Thymus (tissue), 11 donors: ENCODE data around the gene PAX7. TPM values are rescaled to one million over a fixed set of nuclear protein-coding genes. Genes with fewer than 3 reads are reported as not detected.
A peak's percentile ranks its signal among the peaks of the same experiment; 100 is the strongest.

Experiments used
- DNase-seq, 9 donors: peaks; one replicate each; pipeline ENCODE4 v3.0.0-alpha.2; 2013; ENCODE audit warnings: low spot score in 9 of 9, low read depth in 6 of 9, missing footprints in 1 of 9
- H3K27ac ChIP-seq, 2 donors: one replicate each; pipeline ENCODE4 v1.5.1; 2013; ENCODE audit warnings: control low read depth in 1 of 2, low read depth in 1 of 2, low read length in 1 of 2, mild to moderate bottlenecking in 1 of 2, moderate library complexity in 1 of 2
- H3K27me3 ChIP-seq, 2 donors: one replicate each; pipeline ENCODE4 v1.5.1; 2013; ENCODE audit warnings: low read length in 1 of 2; ENCODE audit not compliant: control insufficient read depth in 2 of 2, insufficient read depth in 1 of 2
- H3K36me3 ChIP-seq, 2 donors: one replicate each; pipeline ENCODE4 v1.5.1; 2013; ENCODE audit warnings: low read length in 1 of 2, mild to moderate bottlenecking in 1 of 2, moderate library complexity in 1 of 2; ENCODE audit not compliant: control insufficient read depth in 2 of 2, insufficient read depth in 2 of 2
- H3K4me1 ChIP-seq, 2 donors: one replicate each; pipeline ENCODE4 v1.5.1; 2013; ENCODE audit warnings: low read length in 2 of 2; ENCODE audit not compliant: control insufficient read depth in 2 of 2, insufficient read depth in 2 of 2
- H3K4me3 ChIP-seq, 2 donors: one replicate each; pipeline ENCODE4 v1.5.1; 2013; ENCODE audit warnings: low read length in 2 of 2, control low read depth in 1 of 2, mild to moderate bottlenecking in 1 of 2
- H3K9me3 ChIP-seq, 2 donors: one replicate each; pipeline ENCODE4 v1.5.1; 2013; ENCODE audit warnings: low read length in 1 of 2, mild to moderate bottlenecking in 1 of 2; ENCODE audit not compliant: control insufficient read depth in 2 of 2, insufficient read depth in 1 of 2
- WGBS: extraction: QIAGEN DNeasy Blood & Tissue Kit; methylation state at CpG from one replicate; pipeline ENCODE4 v1.1.7; 2013; 5-methylcytosine and 5-hydroxymethylcytosine counted together
- polyA plus RNA-seq: library from polyadenylated mRNA; stranded (reverse); fragments of 200-250 nt; gene quantifications from one replicate; pipeline ENCODE4 v1.2.3, GENCODE V29; 2013
- total RNA-seq: library from RNA; stranded (reverse); fragments of 120-200 nt; gene quantifications from one replicate; pipeline ENCODE4 v1.2.4, GENCODE V29; 2013
- donor health status: healthy.

PAX7 gene
- total and polyA plus RNA-seq, 2 donors: 0.05 to 0.11 TPM

- peak overlapping the region; percentile 12 to 73 for H3K27ac ChIP-seq
These were observed 35.8 kb downstream of the PAX7 start for GRCh38 chr1:18666317-18666920.

DNA sequence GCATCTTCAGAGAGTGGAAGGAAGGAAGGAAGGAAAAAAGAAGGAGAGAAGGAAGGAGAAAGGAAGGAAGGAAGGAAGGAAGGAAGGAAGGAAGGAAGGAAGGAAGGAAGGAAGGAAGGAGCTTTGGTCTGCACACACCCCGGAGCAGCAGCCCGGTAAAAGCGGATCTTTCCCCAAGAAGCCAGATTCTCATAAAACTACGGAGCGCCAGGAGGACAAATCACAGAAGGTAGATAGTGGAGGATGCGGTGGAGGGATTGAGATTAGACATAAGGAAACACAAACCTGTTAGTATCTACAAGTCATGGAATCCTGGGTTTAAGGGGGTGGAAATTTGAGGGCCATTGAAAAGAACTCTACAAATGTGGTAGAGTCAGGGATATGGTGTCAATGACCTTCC lies 36.7 kb downstream of the PAX7 start:
- H3K27me3 ChIP-seq: peaks cover 0 to 20% of the 10 kb centered on the region in 2 donors

More at GRCh38 chr1:18666317-18666920, 35.8 kb downstream of the PAX7 start:
- Histone ChIP-seq H3K36me3 (no peaks in the 10 kb centered on the region), H3K9me3 (no peaks in the 10 kb centered on the region), H3K4me1 (peaks cover 36 to 62% of the 10 kb centered on the region in 2 donors), H3K27me3 (peaks cover 0 to 18% of the 10 kb centered on the region in 2 donors), H3K4me3 (no peak overlapping the region)
- DNase-seq: peak in 1 of 9 donors; percentile 67
- 31% methylated on average over 7 of the region's 7 CpGs for WGBS

GRCh38 chr1:18668046-18668445 lies 37.4 kb downstream of the PAX7 start:
- Histone ChIP-seq H3K9me3 (no peaks in the 10 kb centered on the region), H3K36me3 (no peaks in the 10 kb centered on the region), H3K4me1 (peaks cover 26 to 49% of the 10 kb centered on the region in 2 donors), H3K4me3 (no peak overlapping the region), H3K27ac (no peak overlapping the region), H3K27me3 (peaks cover 0 to 25% of the 10 kb centered on the region in 2 donors)
- WGBS: 69% methylated on average over 2 of the region's 2 CpGs
- no peak for DNase-seq

More for the DNA sequence above, 36.7 kb downstream of the PAX7 start:
- H3K36me3 ChIP-seq: no peaks in the 10 kb centered on the region
- no peak for DNase-seq
- no peak overlapping the region for H3K4me3 ChIP-seq
- 82% methylated on average over 6 of the region's 6 CpGs for WGBS
- H3K9me3 ChIP-seq: no peaks in the 10 kb centered on the region
- peaks cover 27 to 53% of the 10 kb centered on the region in 2 donors for H3K4me1 ChIP-seq
- H3K27ac ChIP-seq: no peak overlapping the region

- no peak overlapping the region for H3K4me3 ChIP-seq
- H3K27me3 ChIP-seq: peaks cover 0 to 32% of the 10 kb centered on the region in 2 donors
- H3K27ac ChIP-seq: no peak overlapping the region
- H3K4me1 ChIP-seq: peaks cover 25 to 48% of the 10 kb centered on the region in 2 donors
- 67% methylated on average over 4 of the region's 4 CpGs for WGBS
- H3K36me3 ChIP-seq: no peaks in the 10 kb centered on the region
- H3K9me3 ChIP-seq: no peaks in the 10 kb centered on the region
- DNase-seq: no peak
These were observed 38.2 kb downstream of the PAX7 start for GRCh38 chr1:18668750-18669404.

GRCh38 chr1:18670121-18670867 lies 39.6 kb downstream of the PAX7 start:
- Histone ChIP-seq H3K4me3 (no peak overlapping the region), H3K9me3 (no peaks in the 10 kb centered on the region), H3K36me3 (no peaks in the 10 kb centered on the region), H3K4me1 (peaks cover 28 to 54% of the 10 kb centered on the region in 2 donors), H3K27ac (no peak overlapping the region), H3K27me3 (peaks cover 0 to 37% of the 10 kb centered on the region in 2 donors)
- 87% methylated on average over 13 of the region's 13 CpGs for WGBS
- no peak for DNase-seq

DNA sequence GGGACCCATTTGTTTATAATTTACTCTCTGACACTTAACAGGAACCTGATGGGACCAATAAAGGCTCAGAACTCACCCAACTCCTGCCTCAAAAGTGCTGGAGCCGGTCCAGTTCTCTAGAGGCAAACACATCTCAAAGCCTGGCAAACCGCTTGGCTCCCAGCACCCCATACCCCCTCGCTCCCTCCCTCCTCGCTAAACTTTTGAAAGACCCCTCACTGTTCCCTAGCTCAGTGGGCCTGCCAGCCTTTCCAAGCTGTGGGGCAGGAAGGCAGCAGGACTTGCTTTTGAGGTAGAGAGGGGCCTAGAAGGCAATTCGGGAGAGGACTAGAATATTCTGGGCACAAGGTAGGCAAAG lies 40.2 kb downstream of the PAX7 start:
- Histone ChIP-seq H3K9me3 (no peaks in the 10 kb centered on the region), H3K27ac (no peak overlapping the region), H3K27me3 (peaks cover 2 to 43% of the 10 kb centered on the region in 2 donors), H3K36me3 (no peaks in the 10 kb centered on the region), H3K4me3 (no peak overlapping the region), H3K4me1 (peaks cover 33 to 56% of the 10 kb centered on the region in 2 donors)
- no peak for DNase-seq
- 82% methylated on average over 5 of the region's 5 CpGs for WGBS

GRCh38 chr1:18673976-18674375 lies 43.3 kb downstream of the PAX7 start:
- peaks cover 10 to 56% of the 10 kb centered on the region in 2 donors for H3K27me3 ChIP-seq
- no peaks in the 10 kb centered on the region for H3K9me3 ChIP-seq
- no peak overlapping the region for H3K4me3 ChIP-seq
- WGBS: 61% methylated on average over 5 of the region's 5 CpGs
- H3K4me1 ChIP-seq: peaks cover 27 to 45% of the 10 kb centered on the region in 2 donors
- no peaks in the 10 kb centered on the region for H3K36me3 ChIP-seq
- no peak overlapping the region for H3K27ac ChIP-seq
- no peak for DNase-seq

DNA sequence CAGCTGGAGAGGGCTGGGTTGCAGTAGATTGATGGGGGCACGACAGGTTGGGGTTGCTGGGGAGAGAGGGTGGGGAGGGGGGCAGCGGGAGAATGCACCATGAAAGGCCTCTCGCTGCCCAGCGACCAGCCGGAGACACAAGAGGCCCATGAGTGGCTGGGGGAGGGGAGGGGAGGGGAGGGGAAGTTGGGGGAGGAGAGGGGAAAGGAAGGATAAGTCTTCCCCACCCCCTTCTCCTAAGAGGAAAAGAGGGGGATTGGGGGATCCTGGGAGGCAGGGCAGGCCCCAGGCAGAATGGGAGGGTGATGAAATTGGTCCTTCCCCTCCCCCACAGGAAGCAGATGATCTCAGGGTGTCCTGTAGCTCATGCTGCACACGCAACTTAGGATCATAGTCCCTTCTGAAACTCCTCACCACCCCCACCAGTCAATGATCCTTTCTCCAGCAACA lies 45.7 kb downstream of the PAX7 start:
- H3K27ac ChIP-seq: peak overlapping the region in 1 of 2 donors; percentile 71
- peaks cover 17 to 60% of the 10 kb centered on the region in 2 donors for H3K27me3 ChIP-seq
- peak in 1 of 9 donors; percentile 57 for DNase-seq
- H3K9me3 ChIP-seq: no peaks in the 10 kb centered on the region
- no peak overlapping the region for H3K4me3 ChIP-seq
- peaks cover 27 to 41% of the 10 kb centered on the region in 2 donors for H3K4me1 ChIP-seq
- no peaks in the 10 kb centered on the region for H3K36me3 ChIP-seq
- 29% methylated on average over 6 of the region's 6 CpGs for WGBS

DNA sequence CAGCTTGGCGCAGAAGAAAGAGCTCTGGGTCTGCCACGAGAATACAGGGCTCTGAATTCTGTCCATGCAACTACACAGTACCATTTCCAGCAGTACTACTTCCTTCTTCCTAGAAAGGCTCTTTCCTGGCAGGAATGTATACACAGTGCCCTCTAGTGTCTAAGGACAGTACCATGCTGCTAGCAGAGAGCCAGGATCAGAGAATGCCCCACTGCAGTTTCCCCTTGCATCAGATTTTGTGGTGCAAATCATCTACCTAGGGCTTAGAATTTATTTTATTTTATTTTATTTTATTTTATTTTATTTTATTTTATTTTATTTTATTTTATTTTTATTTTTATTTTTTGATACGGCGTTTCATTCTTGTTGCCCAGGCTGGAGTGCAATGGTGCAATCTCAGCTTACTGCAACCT lies 50.8 kb downstream of the PAX7 start:
- Histone ChIP-seq H3K4me3 (no peak overlapping the region), H3K27me3 (peaks cover 27 to 67% of the 10 kb centered on the region in 2 donors), H3K4me1 (peaks cover 11 to 13% of the 10 kb centered on the region in 2 donors), H3K36me3 (no peaks in the 10 kb centered on the region), H3K9me3 (no peaks in the 10 kb centered on the region), H3K27ac (no peak overlapping the region)
- DNase-seq: peak in 4 of 9 donors; percentile 40 to 69 (median 52)
- 78% methylated on average over 4 of the region's 4 CpGs for WGBS
